Measurements from ENCODE around the gene SEPTIN7. TPM values are rescaled to one million over a fixed set of nuclear protein-coding genes. Genes with fewer than 3 reads are reported as not detected.
"Not testable (repeated sequence)": the region's sequence is repeated elsewhere in the genome, so short reads cannot be mapped to it uniquely, and the experiment has no call there.

Gene SEPTIN7
- 100 to 1,000 TPM; 220 to 231 TPM for total RNA-seq

DNA sequence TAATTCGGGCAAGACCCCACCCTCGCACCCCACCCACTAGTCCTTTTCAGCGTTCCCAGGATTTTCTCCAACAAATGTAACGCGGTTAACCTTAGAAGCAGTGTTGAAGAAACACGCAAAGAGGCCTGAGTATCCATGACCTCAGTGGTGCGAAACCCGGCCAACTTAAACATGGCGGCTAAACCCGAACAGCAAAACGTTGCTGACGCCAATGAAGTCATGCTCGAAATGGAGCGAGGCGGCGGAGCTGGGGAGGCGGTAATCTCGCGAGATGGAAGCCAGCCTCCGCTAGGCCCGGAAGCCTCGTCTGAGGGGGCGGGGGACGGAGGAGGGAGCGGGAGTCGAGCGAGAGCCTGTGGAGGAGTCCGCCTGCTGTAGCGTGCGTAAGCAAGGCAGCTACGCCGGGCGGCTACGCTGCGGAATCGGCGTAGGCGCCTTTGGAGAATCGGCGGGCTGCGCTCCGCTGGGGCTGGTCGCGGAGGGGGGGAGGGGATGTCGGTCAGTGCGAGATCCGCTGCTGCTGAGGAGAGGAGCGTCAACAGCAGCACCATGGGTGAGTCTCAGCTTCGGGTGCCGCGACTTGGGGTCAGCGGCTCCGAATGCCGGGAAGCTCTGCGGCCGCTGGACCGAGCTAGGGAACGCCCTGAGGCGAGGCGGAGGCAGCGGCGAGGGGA is at the start of gene SEPTIN7:
Gene SEPTIN7 (plus strand): TSS at position 340 of the 674 bp plus-strand sequence. CDS start 153 bp downstream, at position 493.
- Mint-ChIP-seq H3K36me3 (ENCODE audit: low read depth) (peaks cover 41% of the 10 kb centered on the region), H3K4me3 (peak within 1 kb of the TSS; percentile 95), H3K4me1 (peaks cover 27% of the 10 kb centered on the region), H3K9me3 (no peaks in the 10 kb centered on the region), H3K27ac (peak within 1 kb of the TSS; percentile 89), H3K27me3 (no peaks in the 10 kb centered on the region)
- peak; percentile 90 for ATAC-seq (replicated peaks)

DNA sequence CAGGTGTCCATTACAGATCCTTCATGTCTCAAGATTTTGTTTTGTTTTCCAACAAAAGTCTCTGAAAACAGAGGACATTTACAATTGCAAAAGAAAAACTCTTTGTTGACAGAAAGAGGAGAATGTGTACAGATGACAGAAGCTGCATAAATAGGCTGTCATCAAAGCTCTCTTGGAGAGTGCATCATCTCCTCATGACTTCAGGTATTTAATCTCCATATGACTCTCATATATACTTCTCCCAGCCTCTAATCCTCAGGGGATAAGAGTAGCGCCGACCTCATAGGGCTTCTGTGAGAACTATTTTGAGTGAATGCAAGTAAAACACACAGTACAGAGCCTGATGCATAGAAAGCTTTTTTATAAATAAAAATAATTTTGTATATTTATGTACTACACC is 48.1 kb upstream of the SEPTIN7 start:
- Mint-ChIP-seq H3K36me3 (ENCODE audit: low read depth) (no peaks in the 10 kb centered on the region), H3K9me3 (no peaks in the 10 kb centered on the region), H3K27me3 (no peaks in the 10 kb centered on the region), H3K4me3 (no peak overlapping the region), H3K4me1 (no peaks in the 10 kb centered on the region), H3K27ac (no peak overlapping the region)
- ATAC-seq (replicated peaks): no peak

DNA sequence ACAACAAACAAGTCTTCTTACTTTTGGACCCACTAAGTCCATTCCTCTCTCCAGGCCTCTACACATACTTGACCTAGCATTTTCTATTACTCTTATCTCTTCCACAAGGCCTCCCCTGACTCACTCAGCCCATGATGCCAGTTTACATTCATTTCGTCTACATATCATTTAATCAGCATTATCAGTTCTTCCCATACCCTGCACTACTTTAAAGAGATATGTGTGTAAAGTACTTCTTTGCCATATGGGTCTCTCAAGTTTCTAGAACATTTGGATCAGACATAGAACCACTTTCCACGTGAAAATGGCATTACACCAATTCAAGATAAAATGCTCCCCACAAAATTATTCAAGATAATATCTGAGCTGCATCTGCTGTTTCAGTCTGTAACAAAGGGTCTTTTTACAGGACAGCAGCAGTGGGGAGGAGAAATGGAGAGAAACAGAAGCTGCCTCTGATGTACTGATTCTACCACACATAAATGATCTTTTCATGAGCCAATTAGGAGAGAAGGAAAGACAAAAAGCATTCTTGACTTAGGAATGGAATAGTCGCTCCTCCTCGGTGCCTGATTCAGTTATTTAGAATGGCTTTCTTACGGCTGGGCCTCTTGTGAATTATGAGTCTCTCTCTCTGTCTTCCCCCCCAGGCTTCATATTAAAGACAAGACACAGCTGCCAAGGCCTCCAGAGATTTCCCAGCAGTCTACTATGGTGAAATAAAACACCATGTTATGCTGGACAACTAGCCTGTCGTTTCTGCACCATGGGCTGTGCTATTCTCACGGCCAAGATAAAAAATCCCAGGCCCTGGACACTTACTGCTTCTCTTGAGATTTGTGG is 46.9 kb upstream of the SEPTIN7 start:
- Mint-ChIP-seq H3K36me3 (ENCODE audit: low read depth) (no peaks in the 10 kb centered on the region), H3K27ac (no peak overlapping the region), H3K4me1 (no peaks in the 10 kb centered on the region), H3K4me3 (no peak overlapping the region), H3K27me3 (no peaks in the 10 kb centered on the region), H3K9me3 (no peaks in the 10 kb centered on the region)
- no peak for ATAC-seq (replicated peaks)

DNA sequence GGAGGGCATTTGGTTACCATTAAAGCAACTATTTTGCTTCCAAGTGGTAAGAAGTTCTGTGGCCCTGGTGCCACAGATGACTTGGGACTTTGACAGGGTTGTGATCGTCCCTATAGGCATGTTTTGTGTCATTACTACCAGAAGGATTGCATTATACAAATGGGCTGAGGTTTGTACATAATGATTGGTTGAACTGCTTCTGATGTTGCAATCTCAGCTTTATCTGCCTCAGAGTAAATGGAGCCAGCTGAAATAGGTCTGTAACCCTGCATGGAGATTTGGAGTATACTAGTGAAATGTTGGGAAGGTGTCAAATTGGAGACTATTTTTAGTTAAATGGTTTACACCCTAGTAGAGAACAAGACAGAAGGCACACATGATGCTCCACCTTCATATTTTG is 46.1 kb upstream of the SEPTIN7 start:
- Mint-ChIP-seq H3K4me1 (no peaks in the 10 kb centered on the region), H3K4me3 (no peak overlapping the region), H3K27me3 (no peaks in the 10 kb centered on the region), H3K36me3 (ENCODE audit: low read depth) (no peaks in the 10 kb centered on the region), H3K9me3 (no peaks in the 10 kb centered on the region), H3K27ac (no peak overlapping the region)
- ATAC-seq (replicated peaks): no peak

DNA sequence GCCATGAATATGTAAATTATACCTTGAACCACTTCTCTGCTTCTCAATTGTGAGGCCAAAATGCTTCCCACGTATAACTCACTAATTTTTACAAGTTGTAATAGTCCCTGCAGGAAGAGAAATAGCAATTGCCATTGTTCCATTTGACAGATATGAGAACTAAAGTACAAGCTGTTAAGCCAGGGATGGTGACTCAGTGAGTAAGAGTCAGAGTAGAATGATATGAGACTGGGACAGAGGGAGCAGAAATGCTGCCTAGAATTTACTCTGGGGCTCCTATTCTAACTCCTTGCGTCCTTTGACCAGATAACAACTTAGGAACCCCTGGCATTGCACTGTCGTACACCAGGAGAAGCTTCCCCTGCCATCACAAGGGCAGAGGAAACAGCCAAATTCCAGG is 45.1 kb upstream of the SEPTIN7 start:
- H3K27ac Mint-ChIP-seq: no peak overlapping the region
- H3K27me3 Mint-ChIP-seq: no peaks in the 10 kb centered on the region
- no peak for ATAC-seq (replicated peaks)
- H3K4me1 Mint-ChIP-seq: no peaks in the 10 kb centered on the region
- no peaks in the 10 kb centered on the region for H3K9me3 Mint-ChIP-seq
- no peaks in the 10 kb centered on the region for H3K36me3 Mint-ChIP-seq (ENCODE audit: low read depth)
- H3K4me3 Mint-ChIP-seq: no peak overlapping the region

DNA sequence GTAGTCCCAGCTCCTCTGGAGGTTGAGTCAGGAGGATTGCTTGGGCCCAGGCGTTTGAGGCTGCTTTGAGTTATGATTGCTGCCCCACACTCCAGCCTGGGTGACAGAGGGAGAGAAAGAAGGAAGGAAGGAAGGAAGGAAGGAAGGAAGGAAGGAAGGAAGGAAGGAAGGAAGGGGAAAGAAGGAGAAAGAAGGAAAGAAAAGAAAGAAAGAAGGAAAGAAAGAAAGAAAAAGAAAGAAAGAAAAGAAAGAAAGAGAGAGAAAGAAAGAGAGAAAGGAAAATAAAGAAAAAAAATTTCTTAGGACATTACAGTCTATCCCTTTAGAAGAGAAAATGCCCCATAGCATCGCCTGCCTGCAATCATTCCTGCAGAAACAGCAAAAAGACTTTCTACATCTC is 44.4 kb upstream of the SEPTIN7 start:
- not testable (repeated sequence) for H3K27ac Mint-ChIP-seq; H3K4me3 Mint-ChIP-seq; H3K36me3 Mint-ChIP-seq (ENCODE audit: low read depth); H3K9me3 Mint-ChIP-seq; H3K4me1 Mint-ChIP-seq; H3K27me3 Mint-ChIP-seq; ATAC-seq (replicated peaks)

DNA sequence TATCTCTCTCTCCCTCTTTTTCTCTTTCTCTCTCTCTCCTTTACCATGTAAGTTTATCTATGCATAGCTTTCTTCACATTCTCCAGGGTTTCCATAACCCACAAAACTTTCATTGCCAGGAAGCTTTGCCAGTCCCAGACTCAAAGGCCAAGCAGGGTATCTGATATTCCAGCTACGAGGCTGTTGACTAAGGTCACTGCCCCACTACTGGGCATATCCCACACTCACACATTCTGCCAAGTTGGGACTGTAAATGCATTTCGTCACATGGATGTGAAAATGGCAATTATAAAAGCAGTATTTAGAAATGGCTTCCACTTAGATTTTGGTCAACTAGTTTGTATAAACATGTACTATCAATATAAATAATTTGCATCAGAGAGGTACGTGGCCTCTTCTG is 43.3 kb upstream of the SEPTIN7 start:
- Mint-ChIP-seq H3K4me3 (no peak overlapping the region), H3K9me3 (no peaks in the 10 kb centered on the region), H3K36me3 (ENCODE audit: low read depth) (no peaks in the 10 kb centered on the region), H3K4me1 (no peaks in the 10 kb centered on the region), H3K27ac (no peak overlapping the region), H3K27me3 (no peaks in the 10 kb centered on the region)
- no peak for ATAC-seq (replicated peaks)

DNA sequence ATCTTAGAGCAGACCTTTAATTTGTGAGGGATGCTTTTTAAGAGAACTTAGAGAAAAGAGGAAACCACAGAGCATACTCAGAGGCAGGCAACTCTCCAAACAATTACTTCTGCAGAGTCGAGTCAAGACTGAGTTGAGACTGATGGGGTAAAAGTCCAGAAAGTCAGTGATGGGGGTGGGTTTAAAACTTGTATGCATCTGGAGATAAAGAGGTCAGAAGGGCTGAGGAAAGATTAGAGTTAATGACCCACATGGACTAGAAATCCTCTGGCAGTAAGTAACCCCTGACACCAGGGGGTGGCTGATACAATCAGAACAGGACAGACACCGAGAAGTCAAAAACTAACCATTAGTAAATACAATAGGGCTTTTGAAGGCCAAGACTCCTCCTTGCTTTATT is 42.4 kb upstream of the SEPTIN7 start:
- H3K4me1 Mint-ChIP-seq: no peaks in the 10 kb centered on the region
- no peak for ATAC-seq (replicated peaks)
- H3K36me3 Mint-ChIP-seq (ENCODE audit: low read depth): no peaks in the 10 kb centered on the region
- no peak overlapping the region for H3K27ac Mint-ChIP-seq
- no peaks in the 10 kb centered on the region for H3K9me3 Mint-ChIP-seq
- H3K4me3 Mint-ChIP-seq: no peak overlapping the region
- no peaks in the 10 kb centered on the region for H3K27me3 Mint-ChIP-seq

DNA sequence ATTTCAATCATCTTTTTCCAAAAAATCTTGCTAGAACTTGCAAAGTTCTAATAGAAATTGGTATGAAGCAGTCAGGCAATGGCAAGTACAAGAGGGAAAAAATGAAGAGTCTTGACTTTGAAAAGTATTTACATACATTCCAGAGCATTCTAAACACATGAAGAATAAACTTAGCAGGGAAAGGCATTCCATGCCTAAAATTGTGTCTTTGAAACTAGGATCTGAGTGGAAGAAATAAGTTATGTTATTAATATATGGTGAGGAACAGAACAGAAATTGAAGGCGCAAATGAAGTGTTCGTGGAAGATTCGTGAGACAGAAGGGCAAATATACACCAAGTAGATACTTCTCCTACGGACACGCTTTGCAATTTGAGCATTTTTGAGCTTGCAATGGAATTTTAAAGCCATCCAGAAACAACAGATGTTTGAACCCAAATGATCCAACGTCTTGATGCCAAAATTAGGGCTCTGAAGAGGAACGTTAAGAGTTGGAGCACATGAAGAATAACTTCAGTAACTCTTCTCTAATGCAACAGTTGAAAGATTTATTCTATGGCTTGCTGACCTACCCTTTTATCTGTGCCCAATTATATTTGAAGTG is 40.6 kb upstream of the SEPTIN7 start:
- no peak overlapping the region for H3K4me3 Mint-ChIP-seq
- no peaks in the 10 kb centered on the region for H3K4me1 Mint-ChIP-seq
- no peak overlapping the region for H3K27ac Mint-ChIP-seq
- no peaks in the 10 kb centered on the region for H3K9me3 Mint-ChIP-seq
- H3K36me3 Mint-ChIP-seq (ENCODE audit: low read depth): no peaks in the 10 kb centered on the region
- ATAC-seq (replicated peaks): no peak
- no peaks in the 10 kb centered on the region for H3K27me3 Mint-ChIP-seq

DNA sequence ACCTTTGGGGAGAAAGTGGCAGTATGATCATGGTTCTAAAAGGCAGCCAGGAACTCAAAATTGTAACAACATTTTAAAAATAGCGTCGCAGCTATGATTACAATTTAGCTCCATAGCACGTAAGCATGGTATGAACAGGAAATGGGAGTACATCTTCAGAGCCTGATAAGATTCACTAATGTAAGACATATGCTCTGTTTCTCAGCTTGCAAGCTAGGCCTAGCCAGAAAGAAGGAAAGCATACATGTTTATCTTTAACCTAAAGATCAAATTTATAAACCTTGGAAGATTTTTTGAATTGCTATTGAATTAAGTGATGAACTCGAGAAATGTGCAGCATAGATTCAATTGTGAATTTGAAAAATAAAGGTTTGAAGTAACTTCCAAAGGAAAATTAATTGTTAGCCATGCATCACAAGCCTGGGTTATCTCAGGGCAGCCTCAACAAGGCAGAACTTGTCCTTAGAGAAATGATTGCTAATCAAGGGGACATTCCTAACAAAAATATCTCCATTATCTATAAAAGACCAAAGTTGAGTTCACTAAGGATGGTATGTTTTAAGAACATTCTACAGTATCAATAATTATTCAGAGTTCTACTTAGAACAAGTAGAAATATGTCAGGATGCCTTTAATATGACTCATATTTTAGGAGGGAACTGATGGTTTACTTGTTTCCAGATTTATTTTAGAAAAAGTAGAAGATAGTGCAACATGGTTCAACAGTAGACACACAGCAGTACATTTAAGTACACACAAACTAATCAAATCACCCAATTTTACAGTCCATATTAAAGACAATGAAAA is 38.8 kb upstream of the SEPTIN7 start:
- no peaks in the 10 kb centered on the region for H3K27me3 Mint-ChIP-seq
- ATAC-seq (replicated peaks): no peak
- no peaks in the 10 kb centered on the region for H3K4me1 Mint-ChIP-seq
- H3K36me3 Mint-ChIP-seq (ENCODE audit: low read depth): no peaks in the 10 kb centered on the region
- H3K4me3 Mint-ChIP-seq: no peak overlapping the region
- H3K9me3 Mint-ChIP-seq: no peaks in the 10 kb centered on the region
- H3K27ac Mint-ChIP-seq: no peak overlapping the region

DNA sequence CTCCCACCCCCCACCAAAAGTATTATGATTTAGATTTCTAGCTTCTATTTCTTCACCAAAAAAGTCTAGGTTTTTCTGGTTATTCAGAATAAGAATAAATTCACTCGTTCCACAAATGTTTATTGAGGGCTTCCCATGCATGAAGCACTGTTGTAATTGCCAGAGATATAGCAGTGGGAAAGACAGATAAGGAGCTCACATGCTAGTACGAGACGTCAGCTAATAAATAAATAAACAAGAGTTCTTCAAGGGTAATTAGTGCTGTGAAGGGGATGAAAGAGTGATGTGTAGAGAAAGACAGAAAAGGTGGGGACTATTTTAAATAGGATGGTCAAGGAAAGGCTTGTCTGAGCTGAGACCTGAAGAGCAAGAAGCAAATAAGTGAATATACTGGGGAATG is 38.1 kb upstream of the SEPTIN7 start:
- no peak for ATAC-seq (replicated peaks)
- H3K36me3 Mint-ChIP-seq (ENCODE audit: low read depth): no peaks in the 10 kb centered on the region
- no peaks in the 10 kb centered on the region for H3K9me3 Mint-ChIP-seq
- H3K27me3 Mint-ChIP-seq: peaks cover 4% of the 10 kb centered on the region
- H3K4me3 Mint-ChIP-seq: no peak overlapping the region
- no peaks in the 10 kb centered on the region for H3K4me1 Mint-ChIP-seq
- H3K27ac Mint-ChIP-seq: no peak overlapping the region

DNA sequence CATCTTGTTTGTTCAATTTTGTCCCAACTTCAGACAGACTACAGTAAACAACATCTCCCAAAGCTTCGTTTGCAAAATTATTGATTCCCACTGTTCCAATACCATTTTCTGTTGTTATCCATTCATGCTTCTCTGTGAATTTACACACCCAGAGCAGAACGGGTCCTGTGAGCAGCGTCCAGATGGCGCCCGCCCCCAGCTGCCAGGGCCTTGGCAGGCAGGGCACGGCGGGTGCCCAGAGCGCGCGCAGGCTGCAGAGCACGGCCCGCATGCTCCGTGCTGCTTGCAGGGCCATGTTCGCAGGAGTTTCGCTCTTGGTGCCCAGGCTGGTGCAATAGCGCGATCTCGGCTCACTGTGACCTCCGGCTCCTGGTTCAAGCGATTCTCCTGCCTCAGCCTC is 32.5 kb upstream of the SEPTIN7 start:
- no peak overlapping the region for H3K27ac Mint-ChIP-seq
- H3K36me3 Mint-ChIP-seq (ENCODE audit: low read depth): no peaks in the 10 kb centered on the region
- H3K27me3 Mint-ChIP-seq: peaks cover 4% of the 10 kb centered on the region
- no peaks in the 10 kb centered on the region for H3K9me3 Mint-ChIP-seq
- no peak overlapping the region for H3K4me3 Mint-ChIP-seq
- H3K4me1 Mint-ChIP-seq: no peaks in the 10 kb centered on the region
- no peak for ATAC-seq (replicated peaks)

DNA sequence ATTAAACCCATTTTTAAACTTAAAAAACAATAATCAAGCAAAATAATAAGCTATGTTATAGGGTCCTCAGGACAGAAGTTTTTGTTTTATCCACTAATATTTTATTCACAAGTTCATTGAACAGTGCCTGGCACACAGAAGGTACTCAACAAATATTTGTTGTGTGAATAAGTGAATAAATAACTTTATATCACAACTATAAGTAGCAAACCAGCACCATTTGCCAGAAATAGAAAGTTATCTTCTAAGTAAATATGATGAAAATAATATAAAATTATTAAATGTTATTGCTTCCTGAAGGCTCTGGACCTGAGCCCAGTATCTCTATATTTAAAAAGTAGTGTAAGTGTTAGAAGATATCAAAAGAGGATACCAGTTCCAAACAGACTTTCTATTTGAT is 29.1 kb upstream of the SEPTIN7 start:
- Mint-ChIP-seq H3K4me1 (no peaks in the 10 kb centered on the region), H3K27ac (no peak overlapping the region), H3K4me3 (no peak overlapping the region), H3K27me3 (peaks cover 4% of the 10 kb centered on the region), H3K9me3 (no peaks in the 10 kb centered on the region), H3K36me3 (ENCODE audit: low read depth) (no peaks in the 10 kb centered on the region)
- ATAC-seq (replicated peaks): no peak

DNA sequence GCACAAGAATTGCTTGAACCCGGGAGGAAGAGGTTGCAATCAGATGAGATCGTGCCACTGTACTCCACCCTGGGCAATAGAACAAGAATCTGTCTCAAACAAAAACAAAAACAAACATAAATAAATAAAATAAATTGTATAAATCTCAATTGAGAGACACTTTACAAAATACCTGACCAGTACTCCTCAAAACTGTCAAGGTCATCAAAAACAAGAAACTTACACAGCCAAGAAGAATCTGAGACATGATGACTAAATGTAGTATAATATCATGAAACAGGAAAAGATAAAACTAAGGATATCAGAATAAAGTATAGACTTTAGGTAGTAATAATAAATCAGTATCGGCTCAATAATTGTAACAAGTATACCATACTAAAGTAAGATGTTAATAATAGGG is 26.9 kb upstream of the SEPTIN7 start:
- Mint-ChIP-seq H3K27me3 (no peaks in the 10 kb centered on the region), H3K4me3 (no peak overlapping the region), H3K27ac (no peak overlapping the region), H3K4me1 (no peaks in the 10 kb centered on the region), H3K36me3 (ENCODE audit: low read depth) (no peaks in the 10 kb centered on the region), H3K9me3 (no peaks in the 10 kb centered on the region)
- no peak for ATAC-seq (replicated peaks)

All from activated T-helper 17 cell treated with anti-CD3 and anti-CD28 coated beads, Interleukin-2, amount 50 U/mL, for 72 hours (primary cell).